Hepatocyte (in vitro differentiated cells): Measurements from ENCODE around the gene ARHGAP11A. TPM values are rescaled to one million over a fixed set of nuclear protein-coding genes. Genes with fewer than 3 reads are reported as not detected.

ENCODE experiments used
- DNase-seq: peaks from one replicate; pipeline ENCODE4 v3.0.0-alpha.2; 2016; ENCODE audit warnings: low spot score
- H2AFZ ChIP-seq: fragments of 200-600 bp; sonication (generic); 2 replicates; pipeline ENCODE4 v1.6.0; 2016; ENCODE audit warnings: antibody characterized with exemption, mild to moderate bottlenecking
- H3K27ac ChIP-seq: fragments of 200-600 bp; sonication (generic); 2 replicates; pipeline ENCODE4 v1.5.1; 2016; ENCODE audit warnings: mild to moderate bottlenecking
- H3K27me3 ChIP-seq: fragments of 200-600 bp; sonication (generic); 2 replicates; pipeline ENCODE4 v1.6.1; 2016
- H3K36me3 ChIP-seq: fragments of 200-600 bp; sonication (generic); replicated peaks from 2 replicates; pipeline ENCODE4 v1.5.1; 2016; ENCODE audit warnings: low read depth; ENCODE audit not compliant: insufficient read depth
- H3K4me1 ChIP-seq: fragments of 200-600 bp; sonication (generic); 2 replicates; pipeline ENCODE4 v1.5.1; 2016; ENCODE audit warnings: mild to moderate bottlenecking, moderate library complexity; ENCODE audit not compliant: insufficient read depth
- H3K4me2 ChIP-seq: fragments of 200-600 bp; sonication (generic); 2 replicates; pipeline ENCODE4 v1.6.0; 2016
- H3K4me3 ChIP-seq: fragments of 200-600 bp; sonication (generic); 2 replicates; pipeline ENCODE4 v1.5.1; 2016; ENCODE audit warnings: mild to moderate bottlenecking
- H3K79me2 ChIP-seq: fragments of 200-600 bp; sonication (generic); 2 replicates; pipeline ENCODE4 v1.6.0; 2017; ENCODE audit warnings: mild to moderate bottlenecking
- H3K9me2 ChIP-seq: fragments of 200-600 bp; sonication (generic); replicated peaks from 2 replicates; pipeline ENCODE4 v1.6.0; 2017; ENCODE audit warnings: mild to moderate bottlenecking; ENCODE audit not compliant: insufficient read depth
- H3K9me3 ChIP-seq: fragments of 200-600 bp; sonication (generic); 2 replicates; pipeline ENCODE4 v1.5.1; 2016; ENCODE audit warnings: low read depth, mild to moderate bottlenecking
- H4K20me1 ChIP-seq: fragments of 200-600 bp; sonication (generic); 2 replicates; pipeline ENCODE4 v1.6.0; 2016; ENCODE audit warnings: mild to moderate bottlenecking; ENCODE audit not compliant: insufficient read depth, poor library complexity, severe bottlenecking
- EZH2 ChIP-seq: fragments of 200-600 bp; sonication (generic); IDR thresholded peaks from 2 replicates; pipeline ENCODE4 v1.6.1; 2016; ENCODE audit warnings: antibody characterized with exemption, mild to moderate bottlenecking, borderline replicate concordance
- EZH2phosphoT487 ChIP-seq: fragments of 200-600 bp; sonication (generic); IDR thresholded peaks from one replicate; pipeline ENCODE4 v1.6.1; 2018; ENCODE audit warnings: antibody characterized with exemption, mild to moderate bottlenecking, low read depth, moderate library complexity; ENCODE audit not compliant: unreplicated experiment, severe bottlenecking
- WGBS: methylation state at CpG from one replicate; pipeline ENCODE4 v1.1.6; 2016; ENCODE audit warnings: low lambda C conversion rate; ENCODE audit errors: missing lambda C conversion rate; 5-methylcytosine and 5-hydroxymethylcytosine counted together
- polyA plus RNA-seq: library from polyadenylated mRNA; unstranded; fragments of >200 nt; fragmentation: Nextera tagmentation; extraction: Ambion mirVana; gene quantifications from 2 replicates; pipeline ENCODE4 v1.2.1, GENCODE V29; 2016
- total RNA-seq: library from RNA; depleted of rRNA; stranded (reverse); fragments of >200 nt; gene quantifications from 2 replicates; pipeline ENCODE4 v1.2.3, GENCODE V29; 2014
- TF ChIP-seq, protein P1 (sequence below): fragments of 200-600 bp; sonication (generic); IDR thresholded peaks from 2 replicates; pipeline ENCODE4 v1.5.1; 2016; ENCODE audit warnings: antibody characterized with exemption, mild to moderate bottlenecking; ENCODE audit not compliant: poor library complexity

The ARHGAP11A gene
- total and polyA plus RNA-seq, 2 experiments from 2014 or later = 3.4 to 4.9 TPM

- Histone ChIP-seq H3K4me2 (no peak overlapping the region), H3K9me2 (no peaks in the 10 kb centered on the region), H4K20me1 (no peaks in the 10 kb centered on the region), H3K4me1 (peaks cover 6% of the 10 kb centered on the region), H3K9me3 (no peaks in the 10 kb centered on the region), H2AFZ (no peak overlapping the region), H3K36me3 (no peaks in the 10 kb centered on the region), H3K4me3 (no peak overlapping the region), H3K79me2 (no peaks in the 10 kb centered on the region), H3K27ac (no peak overlapping the region), H3K27me3 (no peaks in the 10 kb centered on the region)
- no peak for DNase-seq
- WGBS = 94% methylated on average over 4 of the region's 4 CpGs
- TF ChIP-seq EZH2phosphoT487 = no peak
- TF ChIP-seq EZH2 = no peak
- TF ChIP-seq, protein P1, sequence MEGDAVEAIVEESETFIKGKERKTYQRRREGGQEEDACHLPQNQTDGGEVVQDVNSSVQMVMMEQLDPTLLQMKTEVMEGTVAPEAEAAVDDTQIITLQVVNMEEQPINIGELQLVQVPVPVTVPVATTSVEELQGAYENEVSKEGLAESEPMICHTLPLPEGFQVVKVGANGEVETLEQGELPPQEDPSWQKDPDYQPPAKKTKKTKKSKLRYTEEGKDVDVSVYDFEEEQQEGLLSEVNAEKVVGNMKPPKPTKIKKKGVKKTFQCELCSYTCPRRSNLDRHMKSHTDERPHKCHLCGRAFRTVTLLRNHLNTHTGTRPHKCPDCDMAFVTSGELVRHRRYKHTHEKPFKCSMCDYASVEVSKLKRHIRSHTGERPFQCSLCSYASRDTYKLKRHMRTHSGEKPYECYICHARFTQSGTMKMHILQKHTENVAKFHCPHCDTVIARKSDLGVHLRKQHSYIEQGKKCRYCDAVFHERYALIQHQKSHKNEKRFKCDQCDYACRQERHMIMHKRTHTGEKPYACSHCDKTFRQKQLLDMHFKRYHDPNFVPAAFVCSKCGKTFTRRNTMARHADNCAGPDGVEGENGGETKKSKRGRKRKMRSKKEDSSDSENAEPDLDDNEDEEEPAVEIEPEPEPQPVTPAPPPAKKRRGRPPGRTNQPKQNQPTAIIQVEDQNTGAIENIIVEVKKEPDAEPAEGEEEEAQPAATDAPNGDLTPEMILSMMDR = no peak
Measured at GRCh38 chr15:32679298-32679690, 64.0 kb downstream of the ARHGAP11A start.

DNA sequence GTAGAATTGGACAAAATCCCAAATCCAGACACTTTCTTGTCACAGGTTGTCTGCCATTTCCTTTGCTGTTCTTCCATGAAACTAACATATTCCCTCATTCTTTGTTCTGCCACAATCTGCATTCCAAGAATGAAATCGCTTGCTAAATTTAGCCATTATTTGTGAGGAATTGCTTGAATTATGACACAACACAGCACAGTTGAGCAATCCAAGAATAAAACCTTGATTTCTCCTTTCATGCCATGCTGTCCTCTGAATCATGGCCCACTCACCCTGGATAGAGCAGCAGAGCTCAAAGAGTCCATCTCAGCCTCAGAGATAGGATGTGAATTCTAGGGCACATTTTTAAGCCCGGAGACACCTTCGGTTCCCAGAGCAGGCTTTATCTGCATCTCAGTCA, 67.3 kb downstream of the ARHGAP11A start:
- 91% methylated on average over 3 of the region's 3 CpGs for WGBS
- TF ChIP-seq, protein P1 = no peak
- TF ChIP-seq EZH2 (no peak), EZH2phosphoT487 (no peak)
- DNase-seq = peak; percentile 24
- H3K4me2 ChIP-seq = no peak overlapping the region
- H3K27me3 ChIP-seq = no peaks in the 10 kb centered on the region
- no peaks in the 10 kb centered on the region for H3K79me2 ChIP-seq
- H3K4me3 ChIP-seq = no peak overlapping the region
- H3K27ac ChIP-seq = no peak overlapping the region
- no peaks in the 10 kb centered on the region for H3K36me3 ChIP-seq
- no peak overlapping the region for H2AFZ ChIP-seq
- no peaks in the 10 kb centered on the region for H3K9me3 ChIP-seq
- H3K9me2 ChIP-seq = no peaks in the 10 kb centered on the region
- H3K4me1 ChIP-seq = peaks cover 4% of the 10 kb centered on the region
- H4K20me1 ChIP-seq = no peaks in the 10 kb centered on the region

GRCh38 chr15:32682977-32683630, 67.8 kb downstream of the ARHGAP11A start:
- WGBS = 88% methylated on average over 2 of the region's 2 CpGs
- Histone ChIP-seq H3K4me1 (no peaks in the 10 kb centered on the region), H2AFZ (no peak overlapping the region), H3K27me3 (no peaks in the 10 kb centered on the region), H3K9me3 (no peaks in the 10 kb centered on the region), H3K79me2 (no peaks in the 10 kb centered on the region), H4K20me1 (no peaks in the 10 kb centered on the region), H3K4me3 (no peak overlapping the region), H3K36me3 (no peaks in the 10 kb centered on the region), H3K4me2 (no peak overlapping the region), H3K27ac (no peak overlapping the region), H3K9me2 (no peaks in the 10 kb centered on the region)
- no peak for DNase-seq
- TF ChIP-seq, protein P1 = no peak
- no peak for TF ChIP-seq EZH2
- no peak for TF ChIP-seq EZH2phosphoT487
